ENCODE data around the gene SLITRK4.

GRCh38 chrX:143661286-143661685 lies 25.4 kb upstream of the SLITRK4 start:
- no peak for TF ChIP-seq CTCF (IDR thresholded peaks at IDR 0.05)
- no peak for TF ChIP-seq EP300 (IDR thresholded peaks at IDR 0.05)
